ENCODE measurements around the gene MTA2. TPM values are rescaled to one million over a fixed set of nuclear protein-coding genes. Genes with fewer than 3 reads are reported as not detected.
"Not testable (repeated sequence)": the region's sequence is repeated elsewhere in the genome, so short reads cannot be mapped to it uniquely, and the experiment has no call there.

Gene MTA2
- total RNA-seq (2021) = 96.6 and 120 TPM in 2 replicates
- percentile 92 among the genes with signal in this experiment for Bru-seq, nascent RNA
- BruChase-seq, experiment 1, labeled RNA remaining after a 2-hour chase = percentile 95 among the genes with signal in this experiment
- percentile 99 among the genes with signal in this experiment for BruChase-seq, experiment 2, labeled RNA remaining after a 6-hour chase
- long read RNA-seq, transcript MTA2-201 (18 exons, 3,058 nt) = major isoform, 23 of 34 reads
- long read RNA-seq, partial matches to known transcripts = 8 of 34 reads
- long read RNA-seq, other reads (novel, unspliced or antisense) = 2 of 34 reads

DNA sequence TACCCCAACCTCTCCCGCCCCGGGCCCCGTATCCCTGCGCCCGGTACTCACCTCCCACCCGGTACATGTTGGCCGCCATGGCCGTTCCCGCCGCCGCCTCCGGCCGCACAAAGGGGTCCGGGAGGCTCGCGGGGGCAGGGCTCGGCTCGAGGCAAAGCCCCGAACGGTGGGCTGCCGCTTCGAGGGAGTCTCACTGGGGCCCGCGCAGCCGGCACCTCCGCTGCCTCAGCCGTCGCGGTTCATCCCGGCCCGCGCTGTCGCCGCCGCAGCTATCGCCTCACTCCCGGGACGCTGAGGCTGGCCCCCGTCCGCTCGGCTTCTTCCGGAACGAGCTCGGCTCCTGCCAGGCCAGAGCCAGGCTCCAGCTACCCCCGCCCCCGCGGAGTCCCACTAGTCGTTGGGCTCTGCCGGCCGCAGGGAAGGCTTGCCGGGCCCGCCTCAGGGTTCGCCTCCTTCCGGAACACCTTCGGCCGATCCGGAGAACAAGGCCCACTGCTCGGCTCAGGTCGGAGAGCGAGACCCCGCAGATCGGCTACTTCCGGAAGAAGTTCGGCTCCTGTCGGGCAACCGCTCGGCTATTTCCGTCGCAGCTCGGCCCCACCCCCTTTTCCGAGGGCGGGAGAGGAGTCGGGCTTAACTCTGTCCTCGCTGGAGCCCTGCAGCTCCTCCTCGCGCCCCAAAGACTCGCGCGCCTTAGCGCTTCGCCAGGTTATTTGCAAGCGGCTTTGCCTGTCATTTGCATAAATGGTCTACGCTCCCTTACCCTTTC lies at the start of gene MTA2:
Gene MTA2, minus strand, starts transcription at position 494 of the 769 bp plus-strand sequence. Its CDS starts 415 bp downstream, at position 79.
- peak; percentile 97 to 100 for DNase-seq
- H3K79me2 ChIP-seq (ENCODE audit: low read depth) = peaks cover 38% of the 10 kb centered on the region
- no peaks in the 10 kb centered on the region; the same call in 1 of the 2 replicates for H4K20me1 ChIP-seq (ENCODE audit: insufficient read depth)
- ChIA-PET POLR2A (ENCODE audit: unreplicated experiment) (interaction anchor here (0.6 to 1.1 kb wide), 4 partner anchors 10 to 1583 kb away, joined by 3 to 15 read pairs (median 4); partner anchors contain the start of gene TUT1), CTCF (interaction anchor here (0.6 to 1.8 kb wide), 3 partner anchors 10 to 157 kb away, joined by 3 to 12 read pairs (median 3); partner anchors contain the start of gene ZBTB3)
- intact Hi-C loops (cut with micrococcal nuclease; ENCODE audit: unreplicated experiment) = loop anchor here (1.0 kb wide), 1 partner anchor 10 kb away; the partner anchor contains the start of gene TUT1
- H3K9me2 ChIP-seq (ENCODE audit: insufficient read depth) = no peaks in the 10 kb centered on the region
- no peaks in the 10 kb centered on the region for H3K9me3 ChIP-seq (ENCODE audit: insufficient read depth, low read depth)
- peaks cover 15% of the 10 kb centered on the region for H3K36me3 ChIP-seq (ENCODE audit: low read depth)
- BruUV-seq (replicated peaks) = TSS peak; percentile 65
- peak within 1 kb of the TSS; percentile 95 for H3K4me3 ChIP-seq
- H3K4me1 ChIP-seq (replicated peaks; ENCODE audit: insufficient read depth) = peaks cover 17% of the 10 kb centered on the region
- TF ChIP-seq EZH2 (IDR thresholded peaks at IDR 0.05; ENCODE audit: low read depth) = no peak
- TF ChIP-seq, protein P1, sequence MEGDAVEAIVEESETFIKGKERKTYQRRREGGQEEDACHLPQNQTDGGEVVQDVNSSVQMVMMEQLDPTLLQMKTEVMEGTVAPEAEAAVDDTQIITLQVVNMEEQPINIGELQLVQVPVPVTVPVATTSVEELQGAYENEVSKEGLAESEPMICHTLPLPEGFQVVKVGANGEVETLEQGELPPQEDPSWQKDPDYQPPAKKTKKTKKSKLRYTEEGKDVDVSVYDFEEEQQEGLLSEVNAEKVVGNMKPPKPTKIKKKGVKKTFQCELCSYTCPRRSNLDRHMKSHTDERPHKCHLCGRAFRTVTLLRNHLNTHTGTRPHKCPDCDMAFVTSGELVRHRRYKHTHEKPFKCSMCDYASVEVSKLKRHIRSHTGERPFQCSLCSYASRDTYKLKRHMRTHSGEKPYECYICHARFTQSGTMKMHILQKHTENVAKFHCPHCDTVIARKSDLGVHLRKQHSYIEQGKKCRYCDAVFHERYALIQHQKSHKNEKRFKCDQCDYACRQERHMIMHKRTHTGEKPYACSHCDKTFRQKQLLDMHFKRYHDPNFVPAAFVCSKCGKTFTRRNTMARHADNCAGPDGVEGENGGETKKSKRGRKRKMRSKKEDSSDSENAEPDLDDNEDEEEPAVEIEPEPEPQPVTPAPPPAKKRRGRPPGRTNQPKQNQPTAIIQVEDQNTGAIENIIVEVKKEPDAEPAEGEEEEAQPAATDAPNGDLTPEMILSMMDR (conservative IDR thresholded peaks at IDR 0.05) = no peak
- peak within 1 kb of the TSS; percentile 94 for H3K4me2 ChIP-seq
- peaks cover 63% of the 10 kb centered on the region for H3F3A ChIP-seq (ENCODE audit: insufficient read depth, low read depth)
- H3K27ac ChIP-seq = peak within 1 kb of the TSS; percentile 67
- no peaks in the 10 kb centered on the region for H3K27me3 ChIP-seq (ENCODE audit: insufficient read depth, low read depth)
- peak within 1 kb of the TSS; percentile 92 for H2AFZ ChIP-seq

DNA sequence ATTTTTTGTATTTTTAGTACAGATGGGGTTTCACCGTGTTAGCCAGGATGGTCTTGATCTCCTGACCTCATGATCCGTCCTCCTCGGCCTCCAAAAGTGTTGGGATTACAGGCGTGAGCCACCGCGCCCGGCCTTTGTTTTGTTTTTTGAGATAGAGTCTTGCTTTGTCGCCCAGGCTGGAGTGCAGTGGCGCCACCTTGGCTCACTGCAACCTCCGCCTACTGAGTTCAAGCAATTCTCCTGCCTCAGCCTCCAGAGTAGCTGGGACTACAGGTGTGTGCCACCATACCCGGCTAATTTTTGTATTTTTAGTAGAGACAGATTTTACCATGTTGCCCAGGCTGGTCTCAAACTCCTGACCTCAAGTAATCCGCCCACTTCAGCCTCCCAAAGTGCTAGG lies 48.6 kb upstream of the MTA2 start:
- H3K4me3 ChIP-seq; intact Hi-C loops (cut with micrococcal nuclease; ENCODE audit: unreplicated experiment); CTCF ChIA-PET; H3K36me3 ChIP-seq (ENCODE audit: low read depth); H3K27ac ChIP-seq; H3K27me3 ChIP-seq (ENCODE audit: insufficient read depth, low read depth); H3K9me2 ChIP-seq (ENCODE audit: insufficient read depth); BruUV-seq (replicated peaks); H4K20me1 ChIP-seq (ENCODE audit: insufficient read depth); H3K4me2 ChIP-seq; DNase-seq; H3K9me3 ChIP-seq (ENCODE audit: insufficient read depth, low read depth); H2AFZ ChIP-seq: not testable (repeated sequence)
- Histone ChIP-seq H3K79me2 (ENCODE audit: low read depth) (peaks cover 40% of the 10 kb centered on the region), H3K4me1 (replicated peaks; ENCODE audit: insufficient read depth) (peaks cover 24% of the 10 kb centered on the region), H3F3A (ENCODE audit: insufficient read depth, low read depth) (peaks cover 36% of the 10 kb centered on the region)
- POLR2A ChIA-PET (ENCODE audit: unreplicated experiment) = interaction anchor here (0.7 kb wide), 1 partner anchor 190 kb away, joined by 4 read pairs; no protein-coding TSS in a partner anchor

DNA sequence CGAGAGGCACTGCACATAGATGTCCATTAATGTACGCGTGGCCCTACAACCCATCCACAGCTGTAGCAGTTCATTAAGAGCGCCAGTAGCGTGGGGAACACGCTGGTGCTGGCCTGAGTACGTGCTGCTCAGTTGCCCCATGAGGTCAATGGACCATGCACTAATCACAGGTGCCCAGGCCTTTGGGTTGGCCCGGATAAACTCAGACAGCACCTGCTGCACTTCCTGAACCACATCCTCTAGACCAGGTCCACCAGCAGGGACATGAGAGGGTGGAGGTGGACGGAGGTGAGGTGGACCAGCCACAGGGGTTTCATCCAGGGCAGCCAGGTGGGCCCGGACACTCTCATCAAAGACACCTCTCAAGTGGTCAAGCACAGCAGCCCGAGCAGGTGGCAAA lies 47.8 kb upstream of the MTA2 start:
- no peaks in the 10 kb centered on the region for H3K9me2 ChIP-seq (ENCODE audit: insufficient read depth)
- H2AFZ ChIP-seq = no peak overlapping the region
- H3K36me3 ChIP-seq (ENCODE audit: low read depth) = 0 out of 2 replicates have a peak, but pooled peaks cover 4% of the 10 kb centered on the region
- no peaks in the 10 kb centered on the region for H3K27me3 ChIP-seq (ENCODE audit: insufficient read depth, low read depth)
- H3K4me2 ChIP-seq = no peak overlapping the region
- H3K4me1 ChIP-seq (replicated peaks; ENCODE audit: insufficient read depth) = peaks cover 30% of the 10 kb centered on the region
- H3F3A ChIP-seq (ENCODE audit: insufficient read depth, low read depth) = peaks cover 28% of the 10 kb centered on the region
- H3K79me2 ChIP-seq (ENCODE audit: low read depth) = peaks cover 48% of the 10 kb centered on the region
- no peaks in the 10 kb centered on the region for H3K9me3 ChIP-seq (ENCODE audit: insufficient read depth, low read depth)
- no peak for TF ChIP-seq EZH2 (IDR thresholded peaks at IDR 0.05; ENCODE audit: low read depth)
- TF ChIP-seq, protein P1 (conservative IDR thresholded peaks at IDR 0.05) = no peak
- intact Hi-C loops (cut with micrococcal nuclease; ENCODE audit: unreplicated experiment) = loop anchor here (5.0 kb wide), 1 partner anchor 37 kb away; the partner anchor contains the start of genes EML3 and ROM1
- CTCF ChIA-PET = no interaction called here
- H3K4me3 ChIP-seq = no peak overlapping the region
- no peak overlapping the region for H3K27ac ChIP-seq
- no peaks in the 10 kb centered on the region; the same call in 1 of the 2 replicates for H4K20me1 ChIP-seq (ENCODE audit: insufficient read depth)
- POLR2A ChIA-PET (ENCODE audit: unreplicated experiment) = interaction anchor here (0.6 to 0.7 kb wide), 2 partner anchors 25 to 191 kb away, joined by 3 to 4 read pairs; no protein-coding TSS in a partner anchor
- no peak for DNase-seq
- BruUV-seq (replicated peaks) = no TSS peak
